Effector CD4-positive, alpha-beta T cell (primary cell): ENCODE results near the gene YES1.
A peak's percentile ranks its signal among the peaks of the same experiment; 100 is the strongest.
"Not testable (repeated sequence)": the region's sequence is repeated elsewhere in the genome, so short reads cannot be mapped to it uniquely, and the experiment has no call there.

Experiments used
- DNase-seq: peaks from one replicate; pipeline ENCODE4 v3.0.0-alpha.2; 2020

YES1 gene

GRCh38 chr18:717003-717402 lies 95.0 kb downstream of the YES1 start:
- DNase-seq, result no peak

GRCh38 chr18:715626-716025 lies 96.4 kb downstream of the YES1 start:
- DNase-seq, result no peak

- no peak for DNase-seq
Measured at GRCh38 chr18:713135-713490, 98.9 kb downstream of the YES1 start.

- peak; percentile 48 for DNase-seq
Measured at GRCh38 chr18:712401-713134, 99.5 kb downstream of the YES1 start, which contains the start of gene ENOSF1. Gene ENOSF1, minus strand, starts transcription at chr18:712630. Its CDS starts 43 bp downstream, at chr18:712587.

GRCh38 chr18:711657-712400 lies 100.2 kb downstream of the YES1 start:
- peak; percentile 63 for DNase-seq

GRCh38 chr18:711310-711656 lies 100.8 kb downstream of the YES1 start:
- DNase-seq, result no peak

- no peak for DNase-seq
Measured at GRCh38 chr18:710418-711300, 101.4 kb downstream of the YES1 start.

GRCh38 chr18:709771-710170 lies 102.3 kb downstream of the YES1 start:
- no peak for DNase-seq

GRCh38 chr18:708096-708495 lies 103.9 kb downstream of the YES1 start:
- DNase-seq, result no peak

GRCh38 chr18:706405-706804 lies 105.6 kb downstream of the YES1 start:
- DNase-seq, result no peak

- no peak for DNase-seq
Measured at GRCh38 chr18:703213-703967, 108.7 kb downstream of the YES1 start.

- no peak for DNase-seq
Measured at GRCh38 chr18:697800-698199, 114.2 kb downstream of the YES1 start.

- DNase-seq, result no peak
Measured at GRCh38 chr18:697012-697411, 115.0 kb downstream of the YES1 start.

- DNase-seq, result no peak
Measured at GRCh38 chr18:693466-694187, 118.4 kb downstream of the YES1 start.

- no peak for DNase-seq
Measured at GRCh38 chr18:692824-693223, 119.2 kb downstream of the YES1 start.

- DNase-seq, result no peak
Measured at GRCh38 chr18:688323-688722, 123.7 kb downstream of the YES1 start.

GRCh38 chr18:686339-687111 lies 125.5 kb downstream of the YES1 start:
- DNase-seq, result no peak

- no peak for DNase-seq
Measured at GRCh38 chr18:685438-685837, 126.6 kb downstream of the YES1 start.

GRCh38 chr18:683531-683930 lies 128.5 kb downstream of the YES1 start:
- no peak for DNase-seq

- DNase-seq, result no peak
Measured at GRCh38 chr18:682833-683232, 129.2 kb downstream of the YES1 start.

- DNase-seq, result not testable (repeated sequence)
Measured at GRCh38 chr18:682416-682815, 129.6 kb downstream of the YES1 start.
